ENCODE results near the gene GATA6.

Gene GATA6

GRCh38 chr18:22223254-22223964 is 54.0 kb downstream of the GATA6 start:
- H3K27ac ChIP-seq (replicated peaks; ENCODE audit: low read length), result no peak overlapping the region
- WGBS, 2 donors (ENCODE audit: extremely low coverage in 2 of 2, insufficient read length in 2 of 2, insufficient replicate concordance in 1 of 2), result no CpG with 5 or more reads among the region's 13 CpGs
- H3K4me2 ChIP-seq (ENCODE audit: insufficient read depth, low read length, poor library complexity, severe bottlenecking), result no peak overlapping the region
- H3K23ac ChIP-seq (ENCODE audit: low read depth, low read length, poor library complexity), result no peak overlapping the region
- H3K18ac ChIP-seq (ENCODE audit: low read length), result no peak overlapping the region
- DNase-seq (ENCODE audit: low spot score), result no peak
- H3K9me3 ChIP-seq (replicated peaks in 1 of 2; ENCODE audit: control insufficient read depth in 2 of 2, insufficient read depth in 1 of 2, low read depth in 1 of 2, low read length in 2 of 2), result no peaks in the 10 kb centered on the region
- no peak overlapping the region for H2BK12ac ChIP-seq (ENCODE audit: low read length)
- H2BK120ac ChIP-seq (ENCODE audit: low read depth, low read length), result no peak overlapping the region
- H3K4me3 ChIP-seq (ENCODE audit: low read length in 2 of 2), result no peak overlapping the region
- no peak overlapping the region for H4K91ac ChIP-seq (ENCODE audit: low read depth, low read length, poor library complexity)
- H3K4ac ChIP-seq (ENCODE audit: low read length), result no peak overlapping the region
- no peak overlapping the region for H4K8ac ChIP-seq (ENCODE audit: low read depth, low read length)
- H2AK5ac ChIP-seq (ENCODE audit: low read depth, low read length), result no peak overlapping the region
- no peaks in the 10 kb centered on the region for H3K4me1 ChIP-seq (ENCODE audit: control insufficient read depth in 2 of 2, insufficient read depth in 1 of 2, low read depth in 1 of 2, low read length in 2 of 2)
- no peaks in the 10 kb centered on the region for H3K79me1 ChIP-seq (ENCODE audit: low read depth, low read length)
- H3K14ac ChIP-seq (ENCODE audit: low read length), result no peak overlapping the region
- no peak overlapping the region for H3K9ac ChIP-seq (ENCODE audit: low read depth, low read length, poor library complexity)
- H2AFZ ChIP-seq (ENCODE audit: low read length), result no peak overlapping the region
- no peaks in the 10 kb centered on the region for H3K27me3 ChIP-seq (ENCODE audit: control insufficient read depth in 3 of 3, insufficient read depth in 3 of 3, low read depth in 1 of 3, low read length in 3 of 3)
- H2BK15ac ChIP-seq (ENCODE audit: low read length), result no peak overlapping the region
- no peaks in the 10 kb centered on the region for H3K36me3 ChIP-seq (replicated peaks in 1 of 2; ENCODE audit: control insufficient read depth in 2 of 2, insufficient read depth in 2 of 2, low read length in 2 of 2)
- H2BK5ac ChIP-seq (ENCODE audit: low read length), result no peak overlapping the region

DNA sequence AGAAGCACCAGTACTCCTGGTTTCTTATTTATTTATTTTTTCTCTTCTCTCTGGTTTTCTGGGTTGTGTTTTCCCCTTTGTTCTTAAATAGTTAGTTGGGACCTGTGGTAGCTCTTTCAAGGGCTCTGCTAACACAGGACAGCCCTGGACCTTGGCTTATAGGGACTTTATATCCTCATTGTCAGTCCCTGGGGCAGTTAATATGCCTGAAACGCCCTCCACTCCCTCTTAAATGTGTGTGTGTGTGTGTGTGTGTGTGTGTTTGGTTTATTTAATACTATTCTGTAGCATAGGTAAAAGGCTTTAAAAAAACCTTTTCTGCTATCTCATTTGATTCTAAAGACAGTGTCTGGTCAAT is 54.6 kb downstream of the GATA6 start:
- Histone ChIP-seq H2BK120ac (ENCODE audit: low read depth, low read length) (no peak overlapping the region), H3K4me1 (ENCODE audit: control insufficient read depth in 2 of 2, insufficient read depth in 1 of 2, low read depth in 1 of 2, low read length in 2 of 2) (no peaks in the 10 kb centered on the region), H2BK15ac (ENCODE audit: low read length) (no peak overlapping the region), H3K9ac (ENCODE audit: low read depth, low read length, poor library complexity) (no peak overlapping the region), H3K4ac (ENCODE audit: low read length) (no peak overlapping the region), H3K27ac (replicated peaks; ENCODE audit: low read length) (no peak overlapping the region), H4K91ac (ENCODE audit: low read depth, low read length, poor library complexity) (no peak overlapping the region), H3K9me3 (replicated peaks in 1 of 2; ENCODE audit: control insufficient read depth in 2 of 2, insufficient read depth in 1 of 2, low read depth in 1 of 2, low read length in 2 of 2) (no peaks in the 10 kb centered on the region), H3K4me2 (ENCODE audit: insufficient read depth, low read length, poor library complexity, severe bottlenecking) (no peak overlapping the region), H3K23ac (ENCODE audit: low read depth, low read length, poor library complexity) (no peak overlapping the region), H3K18ac (ENCODE audit: low read length) (no peak overlapping the region), H3K14ac (ENCODE audit: low read length) (no peak overlapping the region), H4K8ac (ENCODE audit: low read depth, low read length) (no peak overlapping the region), H2BK5ac (ENCODE audit: low read length) (no peak overlapping the region), H2AK5ac (ENCODE audit: low read depth, low read length) (no peak overlapping the region), H3K4me3 (ENCODE audit: low read length in 2 of 2) (no peak overlapping the region), H3K36me3 (replicated peaks in 1 of 2; ENCODE audit: control insufficient read depth in 2 of 2, insufficient read depth in 2 of 2, low read length in 2 of 2) (no peaks in the 10 kb centered on the region), H3K79me1 (ENCODE audit: low read depth, low read length) (no peaks in the 10 kb centered on the region), H3K27me3 (ENCODE audit: control insufficient read depth in 3 of 3, insufficient read depth in 3 of 3, low read depth in 1 of 3, low read length in 3 of 3) (no peaks in the 10 kb centered on the region), H2AFZ (ENCODE audit: low read length) (no peak overlapping the region), H2BK12ac (ENCODE audit: low read length) (no peak overlapping the region)
- no CpG with 5 or more reads among the region's 1 CpG for WGBS, 2 donors (ENCODE audit: extremely low coverage in 2 of 2, insufficient read length in 2 of 2, insufficient replicate concordance in 1 of 2)
- DNase-seq (ENCODE audit: low spot score), result no peak

- Histone ChIP-seq H3K27ac (replicated peaks; ENCODE audit: low read length) (no peak overlapping the region), H2BK5ac (ENCODE audit: low read length) (no peak overlapping the region), H2BK15ac (ENCODE audit: low read length) (no peak overlapping the region), H3K4me3 (ENCODE audit: low read length in 2 of 2) (no peak overlapping the region), H2BK12ac (ENCODE audit: low read length) (no peak overlapping the region), H2BK120ac (ENCODE audit: low read depth, low read length) (no peak overlapping the region), H3K23ac (ENCODE audit: low read depth, low read length, poor library complexity) (no peak overlapping the region), H3K79me1 (ENCODE audit: low read depth, low read length) (no peaks in the 10 kb centered on the region), H3K36me3 (replicated peaks in 1 of 2; ENCODE audit: control insufficient read depth in 2 of 2, insufficient read depth in 2 of 2, low read length in 2 of 2) (no peaks in the 10 kb centered on the region), H3K4ac (ENCODE audit: low read length) (no peak overlapping the region), H3K4me2 (ENCODE audit: insufficient read depth, low read length, poor library complexity, severe bottlenecking) (no peak overlapping the region), H2AFZ (ENCODE audit: low read length) (no peak overlapping the region), H3K18ac (ENCODE audit: low read length) (no peak overlapping the region), H3K9ac (ENCODE audit: low read depth, low read length, poor library complexity) (no peak overlapping the region), H3K9me3 (replicated peaks in 1 of 2; ENCODE audit: control insufficient read depth in 2 of 2, insufficient read depth in 1 of 2, low read depth in 1 of 2, low read length in 2 of 2) (no peaks in the 10 kb centered on the region), H3K4me1 (ENCODE audit: control insufficient read depth in 2 of 2, insufficient read depth in 1 of 2, low read depth in 1 of 2, low read length in 2 of 2) (no peaks in the 10 kb centered on the region), H2AK5ac (ENCODE audit: low read depth, low read length) (no peak overlapping the region), H3K27me3 (ENCODE audit: control insufficient read depth in 3 of 3, insufficient read depth in 3 of 3, low read depth in 1 of 3, low read length in 3 of 3) (no peaks in the 10 kb centered on the region), H4K91ac (ENCODE audit: low read depth, low read length, poor library complexity) (no peak overlapping the region), H3K14ac (ENCODE audit: low read length) (no peak overlapping the region), H4K8ac (ENCODE audit: low read depth, low read length) (no peak overlapping the region)
- no peak for DNase-seq (ENCODE audit: low spot score)
- WGBS, 2 donors (ENCODE audit: extremely low coverage in 2 of 2, insufficient read length in 2 of 2, insufficient replicate concordance in 1 of 2), result no CpG with 5 or more reads among the region's 1 CpG
Measured at GRCh38 chr18:22224339-22224738, 55.0 kb downstream of the GATA6 start.

DNA sequence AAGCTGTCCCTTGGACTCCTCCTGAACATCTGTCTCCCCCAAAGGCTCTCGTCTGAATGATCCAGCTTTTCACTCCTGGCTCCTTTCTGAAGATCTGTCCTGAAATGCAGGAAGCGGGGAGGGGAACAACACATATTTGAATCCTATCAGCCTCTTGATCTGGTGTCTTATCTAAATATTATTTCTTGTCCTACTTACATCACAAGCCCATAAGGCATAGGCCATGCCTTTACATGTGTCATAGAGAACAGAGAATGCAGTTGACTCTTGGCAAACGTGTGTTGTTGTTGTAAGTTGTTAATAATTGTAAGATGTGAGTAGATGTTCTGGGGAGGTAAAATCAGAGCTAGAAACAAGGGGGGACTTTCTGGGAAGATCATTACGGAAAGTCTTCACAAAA is 57.4 kb downstream of the GATA6 start:
- no peak overlapping the region for H2BK12ac ChIP-seq (ENCODE audit: low read length)
- H3K14ac ChIP-seq (ENCODE audit: low read length), result no peak overlapping the region
- H3K4me3 ChIP-seq (ENCODE audit: low read length in 2 of 2), result no peak overlapping the region
- no peak overlapping the region for H3K18ac ChIP-seq (ENCODE audit: low read length)
- no peak overlapping the region for H3K23ac ChIP-seq (ENCODE audit: low read depth, low read length, poor library complexity)
- H3K4me1 ChIP-seq (ENCODE audit: control insufficient read depth in 2 of 2, insufficient read depth in 1 of 2, low read depth in 1 of 2, low read length in 2 of 2), result no peaks in the 10 kb centered on the region
- H2AFZ ChIP-seq (ENCODE audit: low read length), result no peak overlapping the region
- H3K9me3 ChIP-seq (replicated peaks in 1 of 2; ENCODE audit: control insufficient read depth in 2 of 2, insufficient read depth in 1 of 2, low read depth in 1 of 2, low read length in 2 of 2), result no peaks in the 10 kb centered on the region
- H3K9ac ChIP-seq (ENCODE audit: low read depth, low read length, poor library complexity), result no peak overlapping the region
- H2BK120ac ChIP-seq (ENCODE audit: low read depth, low read length), result no peak overlapping the region
- H3K36me3 ChIP-seq (replicated peaks in 1 of 2; ENCODE audit: control insufficient read depth in 2 of 2, insufficient read depth in 2 of 2, low read length in 2 of 2), result no peaks in the 10 kb centered on the region
- no peaks in the 10 kb centered on the region for H3K27me3 ChIP-seq (ENCODE audit: control insufficient read depth in 3 of 3, insufficient read depth in 3 of 3, low read depth in 1 of 3, low read length in 3 of 3)
- no peak overlapping the region for H2BK5ac ChIP-seq (ENCODE audit: low read length)
- no peak overlapping the region for H2AK5ac ChIP-seq (ENCODE audit: low read depth, low read length)
- DNase-seq (ENCODE audit: low spot score), result no peak
- H3K79me1 ChIP-seq (ENCODE audit: low read depth, low read length), result no peaks in the 10 kb centered on the region
- no peak overlapping the region for H4K91ac ChIP-seq (ENCODE audit: low read depth, low read length, poor library complexity)
- H4K8ac ChIP-seq (ENCODE audit: low read depth, low read length), result no peak overlapping the region
- no peak overlapping the region for H3K27ac ChIP-seq (replicated peaks; ENCODE audit: low read length)
- H2BK15ac ChIP-seq (ENCODE audit: low read length), result no peak overlapping the region
- H3K4ac ChIP-seq (ENCODE audit: low read length), result no peak overlapping the region
- no CpG with 5 or more reads among the region's 4 CpGs for WGBS, 2 donors (ENCODE audit: extremely low coverage in 2 of 2, insufficient read length in 2 of 2, insufficient replicate concordance in 1 of 2)
- no peak overlapping the region for H3K4me2 ChIP-seq (ENCODE audit: insufficient read depth, low read length, poor library complexity, severe bottlenecking)
